ENCODE results near the gene ENAH. TPM values are rescaled to one million over a fixed set of nuclear protein-coding genes. Genes with fewer than 3 reads are reported as not detected.
A peak's percentile ranks its signal among the peaks of the same experiment; 100 is the strongest.

ENAH gene
- total RNA-seq, 1 experiment from 2014 or later = 100 TPM

DNA sequence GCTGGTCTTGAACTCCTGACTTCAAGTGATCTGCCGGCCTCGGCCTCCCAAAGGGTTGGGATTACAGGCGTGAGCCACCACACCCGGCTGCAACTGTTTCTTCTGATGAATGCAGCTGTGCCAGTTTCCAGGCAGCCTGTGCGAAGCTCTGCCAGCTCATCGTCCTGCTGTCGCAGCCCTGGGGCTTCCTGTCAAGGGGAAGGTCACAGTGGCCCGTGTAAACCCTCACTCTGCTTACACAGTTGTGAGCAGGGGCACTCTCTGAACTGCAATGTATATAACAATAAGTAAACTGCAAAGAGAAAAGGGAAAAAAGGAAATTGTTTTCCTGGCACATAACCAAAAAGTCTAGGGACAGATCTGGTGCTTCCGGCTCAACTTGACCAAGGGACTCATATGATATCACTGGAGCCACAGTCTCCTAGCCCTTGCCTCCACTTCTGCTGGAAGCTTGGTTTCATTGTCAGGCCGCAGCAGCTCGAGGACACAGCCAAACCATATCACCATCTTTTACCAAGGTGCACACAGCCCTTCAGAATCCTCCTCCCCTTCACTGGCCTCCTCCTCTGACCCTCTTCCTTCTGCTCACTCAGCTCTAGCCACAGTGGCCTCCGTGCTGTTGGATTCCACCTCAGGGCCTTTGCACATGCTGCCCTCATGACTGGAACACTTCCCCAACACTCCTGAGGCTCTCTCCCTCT is 202.3 kb downstream of the ENAH start:
- Histone ChIP-seq H3K9me3 (ENCODE audit: control insufficient read depth in 1 of 2, insufficient read depth in 1 of 2, low read depth in 1 of 2, low read length in 2 of 2) (no peaks in the 10 kb centered on the region), H3K9me2 (ENCODE audit: insufficient read depth) (no peaks in the 10 kb centered on the region), H3K79me2 (ENCODE audit: insufficient read depth, low read length) (no peaks in the 10 kb centered on the region), H3K27ac (ENCODE audit: low read depth, low read length) (no peak overlapping the region), H3K9ac (ENCODE audit: low read length) (no peak overlapping the region), H3K4me3 (replicated peaks in 1 of 2; ENCODE audit: low read depth in 1 of 2, low read length in 2 of 2) (no peak overlapping the region), H3K36me3 (ENCODE audit: control insufficient read depth in 1 of 2, insufficient read depth in 2 of 2, low read length in 2 of 2) (no peaks in the 10 kb centered on the region), H3K4me1 (ENCODE audit: control insufficient read depth in 1 of 2, insufficient read depth in 2 of 2, low read length in 2 of 2) (peaks cover 43 to 84% of the 10 kb centered on the region in 2 experiments), H3K27me3 (ENCODE audit: insufficient read depth, low read length) (no peaks in the 10 kb centered on the region), H3K4me2 (ENCODE audit: low read length) (peak overlapping the region; percentile 31; the same call in 1 of the 2 replicates), H4K20me1 (ENCODE audit: insufficient read depth) (no peaks in the 10 kb centered on the region), H2AFZ (ENCODE audit: low read depth, low read length, poor library complexity, severe bottlenecking) (no peak overlapping the region)
- RAD21 ChIA-PET (ENCODE audit: low non-redundant PET in 1 of 2, low total read pairs in 2 of 2, uncharacterized antibody in 2 of 2, unreplicated experiment in 2 of 2) = no interaction called here
- CTCF ChIA-PET = interaction anchor here (1.9 kb wide), 1 partner anchor 10 kb away, joined by 7 read pairs; no protein-coding TSS in a partner anchor
- DNase-seq (ENCODE audit: low read depth, low spot score) (no peak), ATAC-seq (no peak)
- intact Hi-C loops (cut with micrococcal nuclease) = no loop called here
- BruUV-seq (replicated peaks) = no TSS peak
- POLR2A ChIA-PET = interaction anchor here (1.2 kb wide), 1 partner anchor 10 kb away, joined by 3 read pairs; no protein-coding TSS in a partner anchor
- TF ChIP-seq CEBPB (IDR thresholded peaks at IDR 0.05; ENCODE audit: low read depth) (no peak), CBX3 (IDR thresholded peaks at IDR 0.05; ENCODE audit: low read depth) (0 out of 2 replicates have a peak, but pooled peaks have one; percentile 40)

DNA sequence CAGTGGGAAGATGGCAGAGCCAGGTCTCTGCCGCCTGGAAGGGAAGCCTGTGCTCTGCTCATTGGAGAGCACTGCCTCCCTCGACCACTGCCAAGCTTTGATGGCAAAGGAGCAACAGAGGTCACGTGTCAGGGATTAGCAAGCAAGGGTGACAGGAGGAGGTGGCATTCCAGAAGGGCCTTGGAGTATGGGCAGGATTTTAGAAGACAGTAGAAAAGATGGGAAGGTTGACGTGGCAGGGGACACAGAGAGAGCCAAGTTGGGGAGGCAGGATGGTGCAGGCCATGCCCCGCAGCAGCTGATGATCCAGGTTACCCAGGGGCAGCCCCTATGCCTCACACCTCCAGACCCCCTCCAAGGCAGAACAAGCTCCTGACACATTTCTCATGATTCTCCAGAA is 203.1 kb downstream of the ENAH start:
- Histone ChIP-seq H3K27ac (ENCODE audit: low read depth, low read length) (peak overlapping the region; percentile 44), H3K4me3 (replicated peaks in 1 of 2; ENCODE audit: low read depth in 1 of 2, low read length in 2 of 2) (peak overlapping the region in 1 of 2 experiments; percentile 41; a peak in 2 of 4 replicates), H3K27me3 (ENCODE audit: insufficient read depth, low read length) (no peaks in the 10 kb centered on the region), H3K9me2 (ENCODE audit: insufficient read depth) (no peaks in the 10 kb centered on the region), H3K79me2 (ENCODE audit: insufficient read depth, low read length) (no peaks in the 10 kb centered on the region), H3K4me1 (ENCODE audit: control insufficient read depth in 1 of 2, insufficient read depth in 2 of 2, low read length in 2 of 2) (peaks cover 46 to 84% of the 10 kb centered on the region in 2 experiments), H4K20me1 (ENCODE audit: insufficient read depth) (no peaks in the 10 kb centered on the region), H2AFZ (ENCODE audit: low read depth, low read length, poor library complexity, severe bottlenecking) (peak overlapping the region; percentile 86), H3K9ac (ENCODE audit: low read length) (peak overlapping the region; percentile 36), H3K36me3 (ENCODE audit: control insufficient read depth in 1 of 2, insufficient read depth in 2 of 2, low read length in 2 of 2) (no peaks in the 10 kb centered on the region), H3K9me3 (ENCODE audit: control insufficient read depth in 1 of 2, insufficient read depth in 1 of 2, low read depth in 1 of 2, low read length in 2 of 2) (no peaks in the 10 kb centered on the region), H3K4me2 (ENCODE audit: low read length) (peak overlapping the region; percentile 75)
- no peak for TF ChIP-seq TCF7L2 (IDR thresholded peaks at IDR 0.05; ENCODE audit: borderline replicate concordance, extremely low read depth, insufficient read depth, insufficient read length)
- no peak for TF ChIP-seq SIN3A (IDR thresholded peaks at IDR 0.05; ENCODE audit: low read depth)
- no peak for TF ChIP-seq POLR2A (IDR thresholded peaks at IDR 0.05; ENCODE audit: borderline replicate concordance, extremely low read depth, insufficient read depth, insufficient read length)
- no peak for TF ChIP-seq ELF1 (IDR thresholded peaks at IDR 0.05; ENCODE audit: borderline replicate concordance, low read depth)
- no peak for TF ChIP-seq RAD21 (IDR thresholded peaks at IDR 0.05; ENCODE audit: low read depth)
- TF ChIP-seq CBX3 (IDR thresholded peaks at IDR 0.05; ENCODE audit: low read depth) = no peak
- TF ChIP-seq EGR1 (IDR thresholded peaks at IDR 0.05; ENCODE audit: low read depth) = no peak
- TF ChIP-seq SRF (IDR thresholded peaks at IDR 0.05; ENCODE audit: low read depth) = no peak
- CTCF ChIA-PET = interaction anchor here (1.9 kb wide), 1 partner anchor 9 kb away, joined by 7 read pairs; no protein-coding TSS in a partner anchor
- DNase-seq (ENCODE audit: low read depth, low spot score) = no peak
- POLR2A ChIA-PET = no interaction called here
- no TSS peak for BruUV-seq (replicated peaks)
- RAD21 ChIA-PET (ENCODE audit: low non-redundant PET in 1 of 2, low total read pairs in 2 of 2, uncharacterized antibody in 2 of 2, unreplicated experiment in 2 of 2) = no interaction called here
- ATAC-seq = no peak
- intact Hi-C loops (cut with micrococcal nuclease) = no loop called here
